IPS-NIHi11 (cell line): Measurements from ENCODE around the gene GLS2.
"Not testable (repeated sequence)": the region's sequence is repeated elsewhere in the genome, so short reads cannot be mapped to it uniquely, and the experiment has no call there.

Experiments used
- DNase-seq: peaks from one replicate; pipeline ENCODE4 v3.0.0; 2012; ENCODE audit warnings: mixed read lengths, low spot score

The GLS2 gene

GRCh38 chr12:56490360-56490759 is 2.4 kb upstream of the GLS2 start:
- DNase-seq = no peak

GRCh38 chr12:56487448-56488040 is 417 bp downstream of the GLS2 start:
- DNase-seq = peak; percentile 61

- DNase-seq = no peak
Measured at GRCh38 chr12:56486694-56487093, 1.3 kb downstream of the GLS2 start.

- DNase-seq = no peak
Measured at GRCh38 chr12:56484566-56484965, 3.4 kb downstream of the GLS2 start.

GRCh38 chr12:56479625-56480024 is 8.3 kb downstream of the GLS2 start:
- no peak for DNase-seq

- no peak for DNase-seq
Measured at GRCh38 chr12:56477521-56478225, 10.3 kb downstream of the GLS2 start.

- DNase-seq = peak; percentile 33
Measured at GRCh38 chr12:56476972-56477432, 11.0 kb downstream of the GLS2 start.

- DNase-seq = no peak
Measured at GRCh38 chr12:56476143-56476542, 11.8 kb downstream of the GLS2 start.

- DNase-seq = no peak
Measured at GRCh38 chr12:56474389-56474788, 13.6 kb downstream of the GLS2 start.

GRCh38 chr12:56469007-56469930 is 18.7 kb downstream of the GLS2 start:
- no peak for DNase-seq

- DNase-seq = peak; percentile 97
Measured at GRCh38 chr12:56468216-56469006, 19.6 kb downstream of the GLS2 start, which contains the start of gene SPRYD4. Gene SPRYD4, plus strand, starts transcription at chr12:56468578. Its CDS starts 14 bp downstream, at chr12:56468592.

GRCh38 chr12:56462565-56462964 is 25.4 kb downstream of the GLS2 start:
- peak; percentile 61 for DNase-seq

GRCh38 chr12:56461235-56462159 is 26.5 kb downstream of the GLS2 start:
- DNase-seq = no peak

- DNase-seq = no peak
Measured at GRCh38 chr12:56457817-56458216, 30.1 kb downstream of the GLS2 start.

GRCh38 chr12:56454557-56454956 is 33.4 kb downstream of the GLS2 start, which contains the start of gene MIP:
Gene MIP, minus strand, starts transcription at chr12:56454657. Its CDS starts 44 bp downstream, at chr12:56454613.
- DNase-seq = no peak

GRCh38 chr12:56451147-56451546 is 36.8 kb downstream of the GLS2 start:
- no peak for DNase-seq

GRCh38 chr12:56450241-56450640 is 37.7 kb downstream of the GLS2 start:
- no peak for DNase-seq

GRCh38 chr12:56449622-56449984 is 38.4 kb downstream of the GLS2 start:
- DNase-seq = no peak

- peak; percentile 99 for DNase-seq
Measured at GRCh38 chr12:56448860-56449621, 38.9 kb downstream of the GLS2 start, which contains the start of gene TIMELESS. Gene TIMELESS, minus strand, starts transcription at chr12:56449426. Its CDS starts 15,256 bp downstream, at chr12:56434170.

GRCh38 chr12:56443208-56443607 is 44.8 kb downstream of the GLS2 start:
- not testable (repeated sequence) for DNase-seq
